Neural crest cell (in vitro differentiated cells): ENCODE data around the gene LRRC74B. TPM values are rescaled to one million over a fixed set of nuclear protein-coding genes. Genes with fewer than 3 reads are reported as not detected.

Experiments used
- DNase-seq: peaks from one replicate; pipeline ENCODE4 v3.0.0; 2021; ENCODE audit warnings: low read depth, mixed read lengths, low spot score
- H3K27ac Mint-ChIP-seq: one replicate; pipeline ENCODE4 v1.8.0; 2021; ENCODE audit warnings: mild to moderate bottlenecking, mixed read lengths; ENCODE audit not compliant: unreplicated experiment
- H3K27me3 Mint-ChIP-seq: 2 replicates; pipeline ENCODE4 v1.8.0; 2021; ENCODE audit warnings: low read depth, mild to moderate bottlenecking, mixed read lengths
- H3K36me3 Mint-ChIP-seq: 2 replicates; pipeline ENCODE4 v1.8.0; 2021; ENCODE audit warnings: low read depth, mild to moderate bottlenecking, mixed read lengths
- H3K4me1 Mint-ChIP-seq: 2 replicates; pipeline ENCODE4 v1.8.0; 2021; ENCODE audit warnings: mixed read lengths
- H3K4me3 Mint-ChIP-seq: one replicate; pipeline ENCODE4 v1.8.0; 2021; ENCODE audit warnings: mild to moderate bottlenecking, mixed read lengths
- H3K9me3 Mint-ChIP-seq: 2 replicates; pipeline ENCODE4 v1.8.0; 2021; ENCODE audit warnings: mixed read lengths
- CTCF ChIP-seq: fragments of 200-600 bp; sonication (generic); conservative IDR thresholded peaks from 2 replicates; pipeline ENCODE4 v1.5.0; 2021; ENCODE audit warnings: antibody characterized with exemption, mild to moderate bottlenecking
- total RNA-seq: library from RNA; stranded (reverse); gene quantifications from 2 replicates; pipeline ENCODE4 v1.2.1, GENCODE V29; 2021

Gene LRRC74B
- total RNA-seq, 1 donor from 2014 or later = not detected

DNA sequence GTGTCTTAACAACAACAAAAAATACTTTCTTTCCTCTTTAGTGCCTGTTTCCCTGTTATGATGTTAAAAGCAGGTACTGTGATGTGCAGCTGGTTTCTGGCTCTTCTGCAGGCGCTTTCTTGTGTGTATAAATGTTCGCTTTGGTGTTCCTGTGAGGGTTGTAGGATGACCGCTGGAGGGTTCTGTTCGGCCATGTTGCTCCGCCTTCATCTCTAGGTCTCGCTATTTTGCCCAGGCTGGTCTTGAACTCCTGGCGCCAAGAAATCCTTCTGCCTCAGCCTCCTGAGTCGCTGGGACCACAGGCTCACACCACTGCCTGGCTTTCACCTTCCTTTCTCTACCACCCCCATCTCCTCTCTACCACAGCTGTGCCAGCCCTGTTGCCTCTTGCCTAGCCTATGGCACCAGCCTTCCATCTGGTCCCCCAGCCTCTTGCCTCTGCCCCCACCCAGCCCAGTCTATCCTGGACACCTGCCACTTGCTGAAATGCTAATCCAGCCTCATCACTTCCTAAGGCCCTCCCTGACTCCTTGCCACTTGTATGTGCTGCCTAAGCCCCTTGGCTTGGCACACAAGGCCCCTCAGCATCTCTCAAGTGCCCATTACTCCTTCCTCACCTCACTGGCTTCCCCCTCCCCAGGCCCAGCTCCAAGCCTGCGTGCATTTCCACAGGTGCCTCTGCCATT, 5.5 kb downstream of the LRRC74B start:
- no peak for TF ChIP-seq CTCF
- H3K27ac Mint-ChIP-seq = no peak overlapping the region
- H3K4me3 Mint-ChIP-seq = no peak overlapping the region
- H3K9me3 Mint-ChIP-seq = no peaks in the 10 kb centered on the region
- no peaks in the 10 kb centered on the region for H3K27me3 Mint-ChIP-seq
- no peak for DNase-seq
- no peaks in the 10 kb centered on the region for H3K36me3 Mint-ChIP-seq
- peaks cover 25% of the 10 kb centered on the region for H3K4me1 Mint-ChIP-seq

DNA sequence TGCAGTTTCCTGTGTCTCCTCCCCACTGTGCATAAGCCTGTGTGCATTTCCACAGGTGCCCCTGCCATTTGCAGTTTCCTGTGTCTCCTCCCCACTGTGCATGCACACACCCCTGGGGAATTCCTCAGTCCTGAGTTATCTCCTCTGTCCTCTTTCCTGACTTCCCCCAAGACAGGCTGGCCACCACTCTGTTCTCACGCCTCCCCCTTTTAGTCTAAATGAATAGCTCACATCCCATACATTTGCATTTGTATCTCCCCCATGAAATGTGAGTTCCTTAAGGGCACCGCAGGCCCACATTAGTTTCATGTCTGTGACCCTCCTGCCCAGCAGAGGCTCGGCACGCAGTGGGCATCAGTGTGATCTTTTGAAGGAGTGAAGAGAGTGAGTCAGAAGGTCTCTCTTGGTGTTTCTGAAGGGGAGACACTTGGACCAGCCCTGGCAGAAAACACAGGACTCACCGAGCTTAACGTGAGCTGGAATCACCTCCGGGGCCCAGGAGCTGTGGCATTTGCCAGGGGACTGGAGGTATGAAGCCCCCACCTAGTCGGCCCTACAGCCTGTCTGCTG, 6.2 kb downstream of the LRRC74B start:
- Mint-ChIP-seq H3K4me3 (no peak overlapping the region), H3K27ac (no peak overlapping the region), H3K4me1 (peaks cover 30% of the 10 kb centered on the region), H3K9me3 (no peaks in the 10 kb centered on the region), H3K36me3 (no peaks in the 10 kb centered on the region), H3K27me3 (peaks cover 2% of the 10 kb centered on the region)
- no peak for DNase-seq
- TF ChIP-seq CTCF = no peak

DNA sequence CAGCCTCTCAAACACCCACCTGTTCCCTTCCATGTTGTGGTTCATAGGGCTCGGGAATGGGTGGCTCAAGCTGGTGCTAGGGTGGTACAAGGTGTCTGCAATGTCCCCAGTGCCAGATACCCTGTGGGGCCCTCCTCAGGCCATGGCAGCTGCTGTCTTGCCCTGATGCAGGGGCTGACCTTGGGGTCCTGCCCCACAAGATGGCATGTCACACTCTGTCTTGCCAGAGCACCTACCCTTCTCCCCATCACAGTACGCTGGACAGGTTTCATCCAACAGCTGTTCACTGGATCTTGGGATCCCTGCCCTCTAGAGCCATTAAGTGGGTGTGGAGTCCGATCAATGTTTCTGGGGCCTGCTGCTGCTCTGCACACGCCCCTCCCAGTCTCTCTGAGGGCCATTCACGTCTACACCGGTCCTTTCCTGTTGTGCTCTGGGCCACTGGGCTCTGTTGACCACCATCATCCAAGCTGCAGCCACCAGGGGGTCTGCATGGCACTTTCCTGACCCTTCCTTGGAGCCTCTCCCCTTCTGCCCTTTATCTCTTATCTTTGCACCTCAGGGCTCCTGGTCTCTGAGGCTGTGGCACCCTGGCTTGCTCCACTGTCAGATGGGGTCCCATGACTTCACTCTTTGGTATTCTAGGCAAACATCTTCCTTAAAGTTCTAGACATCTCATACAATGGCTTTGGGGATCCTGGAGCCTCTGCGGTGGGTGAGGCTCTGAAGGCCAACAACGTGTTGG, 7.1 kb downstream of the LRRC74B start:
- H3K4me1 Mint-ChIP-seq = peaks cover 30% of the 10 kb centered on the region
- peaks cover 2% of the 10 kb centered on the region for H3K27me3 Mint-ChIP-seq
- TF ChIP-seq CTCF = no peak
- H3K36me3 Mint-ChIP-seq = no peaks in the 10 kb centered on the region
- peak overlapping the region; percentile 30 for H3K27ac Mint-ChIP-seq
- H3K4me3 Mint-ChIP-seq = no peak overlapping the region
- DNase-seq = no peak
- no peaks in the 10 kb centered on the region for H3K9me3 Mint-ChIP-seq

DNA sequence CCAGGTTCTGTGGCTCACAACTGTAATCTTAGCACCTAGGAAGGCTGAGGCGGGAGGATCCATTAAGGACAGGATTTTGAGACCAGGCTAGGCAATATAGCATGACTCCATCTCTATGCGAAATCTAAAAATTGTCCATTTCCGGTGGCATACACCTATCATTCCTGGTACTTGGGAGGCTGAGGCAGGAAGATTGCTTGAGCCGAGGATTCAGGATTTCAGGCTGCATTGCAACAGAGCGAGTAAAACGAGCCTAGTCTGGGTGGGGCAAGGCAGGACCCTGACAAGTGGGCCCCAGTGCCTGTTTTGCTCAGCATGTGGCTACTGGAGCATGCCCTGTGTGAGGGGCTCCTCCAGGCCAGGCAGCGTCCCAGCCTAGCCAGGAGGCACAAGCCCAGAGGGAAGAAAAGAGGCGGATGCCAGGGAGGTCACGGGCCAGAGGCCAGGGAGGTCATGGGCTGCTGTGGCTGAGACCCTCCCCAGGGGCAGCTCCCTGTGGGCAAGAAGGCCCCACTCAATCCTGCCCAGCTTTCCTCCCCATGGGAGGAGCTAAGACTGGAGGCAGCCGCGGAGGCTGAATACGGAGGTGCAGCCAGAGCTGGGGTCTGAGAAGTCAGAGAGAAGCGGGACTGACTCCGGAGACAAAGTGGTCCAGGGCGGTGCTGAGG, 8.4 kb downstream of the LRRC74B start:
- Mint-ChIP-seq H3K27me3 (peaks cover 2% of the 10 kb centered on the region), H3K4me3 (no peak overlapping the region), H3K4me1 (peaks cover 30% of the 10 kb centered on the region), H3K36me3 (no peaks in the 10 kb centered on the region), H3K9me3 (no peaks in the 10 kb centered on the region), H3K27ac (peak overlapping the region; percentile 88)
- no peak for TF ChIP-seq CTCF
- DNase-seq = no peak

DNA sequence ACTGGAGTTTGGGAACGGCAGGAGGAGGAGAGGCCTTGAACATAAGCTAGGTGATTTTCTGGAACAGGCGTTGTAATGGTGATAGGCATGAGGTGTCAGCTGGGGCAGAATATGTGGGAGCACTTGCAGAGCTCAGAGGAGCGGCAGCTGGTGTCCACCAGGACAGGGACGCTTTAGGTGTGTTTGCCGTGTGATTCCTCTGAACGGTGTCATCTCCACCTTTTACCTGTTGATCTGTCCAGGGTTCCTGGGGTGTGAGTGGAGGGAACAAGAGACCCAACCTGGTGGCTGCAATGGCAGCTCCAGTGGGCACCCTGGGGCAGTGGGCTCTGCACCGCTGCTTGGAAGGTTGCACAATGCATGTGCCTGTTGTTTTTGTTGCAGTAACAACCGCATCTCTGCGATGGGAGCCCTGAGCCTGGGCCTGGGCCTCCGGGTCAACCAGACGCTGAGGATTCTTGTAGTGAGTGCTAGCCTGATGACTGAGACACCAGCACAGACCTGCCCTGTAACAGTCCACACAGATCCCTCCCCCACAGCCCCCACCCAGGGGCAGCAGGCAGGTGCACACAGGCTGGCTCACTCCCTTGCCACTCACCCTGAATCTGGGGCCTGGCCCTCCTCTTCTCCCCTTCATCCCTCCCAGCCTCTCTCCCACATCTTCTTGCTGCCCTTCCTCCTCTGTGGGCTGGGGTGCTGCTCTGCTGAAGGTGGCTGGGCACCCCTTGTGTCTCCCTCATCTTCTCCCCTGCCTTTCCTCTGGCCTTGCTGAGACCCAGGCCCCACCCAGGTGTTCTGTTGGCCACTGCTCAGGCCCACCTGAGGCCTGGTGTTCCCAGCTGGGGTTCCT, 9.2 kb downstream of the LRRC74B start:
- no peak overlapping the region for H3K27ac Mint-ChIP-seq

More for the DNA sequence above, 9.2 kb downstream of the LRRC74B start:
- H3K9me3 Mint-ChIP-seq = no peaks in the 10 kb centered on the region
- no peak for DNase-seq
- peaks cover 2% of the 10 kb centered on the region for H3K27me3 Mint-ChIP-seq
- H3K4me1 Mint-ChIP-seq = peaks cover 30% of the 10 kb centered on the region
- no peak for TF ChIP-seq CTCF
- H3K36me3 Mint-ChIP-seq = no peaks in the 10 kb centered on the region
- no peak overlapping the region for H3K4me3 Mint-ChIP-seq
